VCaP (cell line): ENCODE data around the gene JARID2.

Experiments
- H3K27ac ChIP-seq: fragments of 450-650 bp; 2 replicates; pipeline ENCODE4 v1.5.1; 2017
- TF ChIP-seq, protein P1 (sequence below): fragments of 450-650 bp; conservative IDR thresholded peaks from 2 replicates; pipeline ENCODE4 v1.5.1; 2017; ENCODE audit warnings: mild to moderate bottlenecking, moderate library complexity

JARID2 gene

DNA sequence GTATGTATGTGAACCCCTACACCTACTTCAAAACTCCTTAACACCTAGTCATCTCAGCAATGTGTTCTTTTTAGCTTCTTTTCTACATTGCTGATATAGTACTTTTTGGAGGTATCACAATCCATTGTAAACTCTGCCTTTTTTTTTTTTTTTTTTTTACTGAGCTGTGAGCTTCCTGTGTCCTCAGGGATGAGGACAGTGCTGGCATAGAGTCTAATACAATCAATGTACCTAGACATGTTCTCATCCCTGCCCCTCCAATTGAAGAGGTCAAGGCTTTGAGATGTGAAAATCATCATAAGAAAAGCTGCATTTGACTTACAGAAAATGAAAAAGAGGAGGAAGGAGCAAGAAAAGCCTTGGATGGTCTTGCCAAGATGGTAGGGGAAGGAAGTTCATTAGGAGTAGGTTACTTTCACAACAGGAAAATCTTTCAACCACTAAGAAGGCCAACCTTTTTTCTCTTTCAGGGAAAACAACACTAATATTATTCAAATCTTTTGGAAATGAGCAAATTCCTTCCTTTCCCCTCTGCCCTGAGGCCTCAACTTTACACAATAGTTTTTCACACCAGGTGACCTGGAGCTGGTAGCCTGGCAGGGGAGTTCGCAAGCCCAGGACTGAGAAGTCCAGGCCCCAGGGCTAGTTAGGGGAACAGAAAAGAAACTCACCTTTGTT, 2.8 kb upstream of the JARID2 start:
- H3K27ac ChIP-seq = no peak overlapping the region
- TF ChIP-seq, protein P1, sequence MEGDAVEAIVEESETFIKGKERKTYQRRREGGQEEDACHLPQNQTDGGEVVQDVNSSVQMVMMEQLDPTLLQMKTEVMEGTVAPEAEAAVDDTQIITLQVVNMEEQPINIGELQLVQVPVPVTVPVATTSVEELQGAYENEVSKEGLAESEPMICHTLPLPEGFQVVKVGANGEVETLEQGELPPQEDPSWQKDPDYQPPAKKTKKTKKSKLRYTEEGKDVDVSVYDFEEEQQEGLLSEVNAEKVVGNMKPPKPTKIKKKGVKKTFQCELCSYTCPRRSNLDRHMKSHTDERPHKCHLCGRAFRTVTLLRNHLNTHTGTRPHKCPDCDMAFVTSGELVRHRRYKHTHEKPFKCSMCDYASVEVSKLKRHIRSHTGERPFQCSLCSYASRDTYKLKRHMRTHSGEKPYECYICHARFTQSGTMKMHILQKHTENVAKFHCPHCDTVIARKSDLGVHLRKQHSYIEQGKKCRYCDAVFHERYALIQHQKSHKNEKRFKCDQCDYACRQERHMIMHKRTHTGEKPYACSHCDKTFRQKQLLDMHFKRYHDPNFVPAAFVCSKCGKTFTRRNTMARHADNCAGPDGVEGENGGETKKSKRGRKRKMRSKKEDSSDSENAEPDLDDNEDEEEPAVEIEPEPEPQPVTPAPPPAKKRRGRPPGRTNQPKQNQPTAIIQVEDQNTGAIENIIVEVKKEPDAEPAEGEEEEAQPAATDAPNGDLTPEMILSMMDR = no peak

DNA sequence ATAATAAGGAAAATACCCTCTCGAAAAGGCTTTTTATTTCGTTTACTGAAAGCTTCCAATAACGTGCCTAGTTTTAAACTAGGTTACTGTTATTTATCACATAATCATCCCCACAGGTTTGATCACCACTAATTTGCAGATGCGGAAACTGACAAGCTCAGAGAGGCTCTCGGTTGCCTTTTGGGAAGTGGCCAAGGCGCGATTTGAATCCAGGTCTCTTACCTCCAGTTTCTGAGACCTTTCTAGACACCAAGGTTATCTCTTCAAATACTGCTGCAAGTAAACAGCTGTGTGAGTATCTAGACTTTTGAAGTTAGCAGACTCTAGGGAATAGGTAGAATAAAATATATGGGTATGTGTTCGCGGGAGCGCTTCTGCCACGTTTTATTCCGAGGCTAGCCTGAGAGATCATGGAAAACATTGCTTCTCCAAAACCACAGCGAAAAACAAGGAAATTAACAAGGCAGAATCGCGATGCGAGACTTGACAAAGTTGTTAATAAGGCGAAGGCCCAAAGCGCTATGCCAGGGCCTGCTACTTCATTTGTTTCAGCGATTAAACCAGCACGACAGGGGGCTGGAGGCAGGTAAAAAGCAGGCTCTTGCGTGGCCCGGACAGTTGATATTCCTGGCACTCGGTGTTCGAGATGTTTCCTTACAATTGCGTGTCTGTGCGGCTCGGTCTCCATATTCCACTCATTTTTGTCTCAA, 1.8 kb upstream of the JARID2 start:
- TF ChIP-seq, protein P1 = no peak
- H3K27ac ChIP-seq = peak overlapping the region; percentile 64

DNA sequence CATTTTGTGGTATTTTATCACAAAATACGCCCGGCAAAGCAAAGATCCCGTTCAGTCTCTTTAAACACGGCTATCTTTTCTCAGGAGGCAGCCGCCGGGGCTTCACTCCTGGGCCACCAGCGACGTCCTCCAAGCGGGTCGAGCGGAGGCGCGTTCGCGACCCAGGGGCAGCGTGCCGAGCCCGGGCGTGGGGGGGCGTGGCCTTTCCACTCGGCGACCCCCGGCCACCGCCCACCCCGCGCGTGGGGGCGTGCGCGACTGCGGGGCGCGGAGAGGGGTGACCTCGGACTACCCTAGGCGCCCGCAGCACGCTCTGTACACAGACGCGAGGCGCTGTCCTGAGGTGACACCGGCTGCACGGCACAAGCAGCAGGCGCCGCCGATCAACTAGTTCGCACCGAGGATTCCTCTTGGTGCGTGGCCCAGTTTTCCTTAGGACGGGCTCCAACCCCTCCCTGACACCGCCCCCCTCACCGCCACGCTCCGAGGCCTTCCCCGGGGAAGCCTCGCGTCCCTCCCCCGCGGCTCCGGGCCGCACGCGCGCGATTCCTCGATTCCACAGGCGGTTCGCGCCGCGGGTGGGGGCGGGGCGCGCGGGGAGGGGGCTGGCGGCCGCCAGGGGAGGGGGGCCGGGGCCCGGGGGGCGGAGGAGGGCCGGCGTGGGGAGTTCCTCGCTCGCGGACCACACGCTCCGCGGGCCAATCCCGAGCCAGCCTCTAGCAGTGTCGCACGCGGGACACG, 1.1 kb upstream of the JARID2 start:
- TF ChIP-seq, protein P1 = no peak
- H3K27ac ChIP-seq = peak overlapping the region; percentile 64

DNA sequence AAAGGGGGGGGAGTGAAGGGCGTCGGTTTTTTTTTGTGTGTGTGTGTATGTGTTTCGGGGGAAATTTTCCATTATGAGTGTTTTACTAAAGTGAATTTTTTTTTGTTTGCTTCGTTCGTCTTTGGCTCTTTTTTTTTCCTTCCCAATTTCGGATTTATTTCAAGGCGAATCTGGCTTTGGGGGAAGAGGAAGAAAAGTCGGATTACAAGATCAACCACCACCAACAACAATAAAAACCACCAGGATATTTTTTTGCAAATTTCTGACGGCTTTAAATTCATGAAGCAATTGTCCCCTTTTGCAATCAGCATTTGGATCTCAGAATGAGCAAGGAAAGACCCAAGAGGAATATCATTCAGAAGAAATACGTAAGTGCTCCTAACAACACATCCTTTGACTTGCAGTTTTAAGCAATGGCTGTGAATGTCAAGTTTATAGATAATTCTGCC, 372 bp downstream of the JARID2 start:
- TF ChIP-seq, protein P1 = no peak
- H3K27ac ChIP-seq = peak overlapping the region; percentile 64; the same call in 1 of the 2 replicates

DNA sequence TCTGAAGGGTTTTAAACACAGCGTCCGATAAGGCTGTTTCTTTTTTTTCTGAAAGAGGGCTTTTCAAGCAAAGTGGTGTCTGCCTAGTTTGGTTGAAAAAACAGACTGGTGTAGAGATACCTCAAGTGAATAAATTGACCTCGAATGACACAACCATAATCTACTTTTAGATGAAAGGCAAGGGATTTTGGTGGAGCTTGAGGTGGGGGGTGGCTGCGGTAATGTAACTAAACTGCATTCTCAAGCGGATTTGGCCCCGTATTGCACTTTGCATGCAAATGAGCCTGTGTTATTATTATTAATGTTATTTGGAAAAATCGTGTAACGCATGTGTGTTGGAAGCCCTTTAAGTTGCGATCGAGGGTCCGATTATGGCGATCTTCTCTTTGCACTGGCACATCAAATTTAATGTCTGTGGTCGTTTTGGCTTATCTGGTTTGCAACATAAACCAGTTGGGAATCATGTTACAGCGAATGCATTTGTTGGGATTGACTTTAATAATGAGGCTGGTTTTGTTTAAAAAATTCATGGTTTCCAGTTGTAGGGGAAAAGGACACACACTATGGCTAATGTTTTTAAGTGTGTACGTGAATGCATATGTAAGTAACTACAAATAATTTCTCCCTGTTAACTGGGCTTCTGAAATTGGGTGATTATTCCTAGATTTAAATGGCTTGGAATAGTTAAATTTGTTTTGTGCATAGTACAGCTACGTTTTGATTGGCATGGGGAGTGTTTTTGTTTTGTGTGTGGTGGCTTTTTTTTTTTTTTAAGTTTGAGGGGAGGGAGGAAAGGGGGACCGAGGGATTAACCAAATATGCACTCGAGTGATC, 1.0 kb downstream of the JARID2 start:
- H3K27ac ChIP-seq = peak overlapping the region; percentile 64; the same call in 1 of the 2 replicates
- TF ChIP-seq, protein P1 = no peak

DNA sequence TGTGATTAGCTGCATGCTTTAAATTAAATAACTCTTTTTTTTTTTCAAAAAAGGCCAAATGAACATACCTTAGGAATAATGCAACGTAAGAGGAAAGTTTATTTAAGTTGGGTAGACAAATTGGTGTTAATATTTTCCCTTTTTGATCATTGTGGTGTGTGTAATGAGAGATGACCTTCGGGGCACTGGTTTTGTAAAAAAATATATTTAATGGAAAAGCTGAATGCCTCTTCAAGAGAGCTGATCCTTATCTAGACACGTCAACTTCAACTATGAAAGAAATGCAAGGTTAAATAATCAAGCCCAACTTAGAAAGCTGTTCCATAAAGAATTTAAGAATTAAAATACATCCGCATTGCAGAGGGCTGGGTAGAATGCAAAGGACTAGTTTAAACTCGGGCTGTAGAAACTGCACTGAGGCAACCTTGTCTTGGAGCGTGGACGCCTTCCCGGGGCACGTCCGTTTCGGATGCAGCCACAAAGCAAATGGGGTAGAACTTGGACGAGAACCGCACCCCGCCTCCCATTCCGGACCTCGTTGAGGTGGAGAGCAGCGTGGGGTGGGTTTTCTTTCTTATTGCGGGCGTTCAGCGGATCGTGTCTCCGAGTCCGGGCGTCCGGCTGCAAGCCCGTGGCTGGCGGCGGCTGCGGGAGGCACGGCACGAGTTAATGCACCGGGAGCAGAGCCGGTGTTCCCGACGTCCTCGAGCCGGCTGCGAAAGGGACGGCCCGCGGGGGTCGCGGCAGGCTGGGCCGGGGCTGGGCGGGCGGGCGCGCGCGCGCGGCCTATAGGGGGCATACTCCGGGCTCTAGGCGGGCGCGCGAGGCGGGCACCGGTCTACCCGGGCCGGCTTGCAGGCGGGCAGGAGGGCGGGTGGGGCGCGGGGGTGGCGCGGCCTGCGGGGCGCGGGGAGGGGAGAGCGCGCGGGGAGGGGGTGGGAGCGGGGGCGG, 1.9 kb downstream of the JARID2 start:
- TF ChIP-seq, protein P1 = no peak; the same call in 1 of the 2 replicates
- peak overlapping the region; percentile 64 for H3K27ac ChIP-seq
